Activated CD4-positive, alpha-beta memory T cell treated with anti-CD3 and anti-CD28 coated beads for 36 hours (primary cell): ENCODE data around the gene C4A. TPM values are rescaled to one million over a fixed set of nuclear protein-coding genes. Genes with fewer than 3 reads are reported as not detected.
"Not testable (repeated sequence)": the region's sequence is repeated elsewhere in the genome, so short reads cannot be mapped to it uniquely, and the experiment has no call there.

Source experiments
- CTCF ChIA-PET: fragments of 350-600 bp; sonication (Branson Sonifier 250); formaldehyde crosslinking; loops from one replicate; lab custom pipeline; 2021; ENCODE audit warnings: antibody characterized with exemption, inconsistent platforms; lab: Charles Lee
- POLR2A ChIA-PET: fragments of 350-600 bp; sonication (Branson Sonifier 250); formaldehyde crosslinking; loops from one replicate; lab custom pipeline; 2021; ENCODE audit warnings: antibody characterized with exemption; lab: Charles Lee
- DNase-seq: peaks from one replicate; pipeline ENCODE4 v3.0.0-alpha.2; 2020
- H3K27ac Mint-ChIP-seq: one replicate; pipeline ENCODE4 v1.8.0; 2021; ENCODE audit warnings: mixed read lengths
- H3K27me3 Mint-ChIP-seq: one replicate; pipeline ENCODE4 v1.8.0; 2021; ENCODE audit warnings: mixed read lengths
- H3K36me3 Mint-ChIP-seq: one replicate; pipeline ENCODE4 v1.8.0; 2021; ENCODE audit warnings: mixed read lengths
- H3K4me1 Mint-ChIP-seq: one replicate; pipeline ENCODE4 v1.8.0; 2021; ENCODE audit warnings: low read depth, mixed read lengths
- H3K4me3 Mint-ChIP-seq: one replicate; pipeline ENCODE4 v1.8.0; 2021; ENCODE audit warnings: mild to moderate bottlenecking, mixed read lengths
- H3K9me3 Mint-ChIP-seq: one replicate; pipeline ENCODE4 v1.8.0; 2021; ENCODE audit warnings: mixed read lengths
- intact Hi-C: fragments of 100-400 bp; cut with micrococcal nuclease; formaldehyde crosslinking; loops from one replicate; pipeline ENCODE4 v1.15.1; 2023
- total RNA-seq, 2 experiments: library from RNA; stranded (reverse); gene quantifications; one replicate each; pipeline ENCODE4 v1.2.3, GENCODE V29; 2021

Gene C4A
- total RNA-seq = 1 to 10 TPM; 4.5 to 4.8 TPM

- H3K4me3 Mint-ChIP-seq, POLR2A ChIA-PET, DNase-seq, H3K27me3 Mint-ChIP-seq, CTCF ChIA-PET, intact Hi-C loops, H3K36me3 Mint-ChIP-seq, H3K9me3 Mint-ChIP-seq, H3K27ac Mint-ChIP-seq, H3K4me1 Mint-ChIP-seq: not testable (repeated sequence)
Observed at GRCh38 chr6:31981744-31982143, at the start of gene C4A. Gene C4A, plus strand, starts transcription at chr6:31982057. Its CDS starts 51 bp downstream, at chr6:31982108.

GRCh38 chr6:31932137-31932536 lies 49.7 kb upstream of the C4A start:
- intact Hi-C loops, DNase-seq, H3K9me3 Mint-ChIP-seq, H3K4me1 Mint-ChIP-seq, CTCF ChIA-PET, H3K36me3 Mint-ChIP-seq, H3K27me3 Mint-ChIP-seq, POLR2A ChIA-PET, H3K27ac Mint-ChIP-seq, H3K4me3 Mint-ChIP-seq: not testable (repeated sequence)

- H3K27ac Mint-ChIP-seq = no peak overlapping the region
- CTCF ChIA-PET = no interaction called here
- intact Hi-C loops = no loop called here
- H3K27me3 Mint-ChIP-seq = peaks cover 2% of the 10 kb centered on the region
- H3K4me3 Mint-ChIP-seq = no peak overlapping the region
- POLR2A ChIA-PET = no interaction called here
- H3K9me3 Mint-ChIP-seq = no peaks in the 10 kb centered on the region
- no peaks in the 10 kb centered on the region for H3K4me1 Mint-ChIP-seq
- H3K36me3 Mint-ChIP-seq = no peaks in the 10 kb centered on the region
- DNase-seq = no peak
Observed at GRCh38 chr6:31933537-31933936, 48.3 kb upstream of the C4A start.

GRCh38 chr6:31935021-31935420 lies 46.8 kb upstream of the C4A start:
- Mint-ChIP-seq H3K27ac (no peak overlapping the region), H3K4me3 (no peak overlapping the region), H3K27me3 (peaks cover 2% of the 10 kb centered on the region), H3K9me3 (no peaks in the 10 kb centered on the region), H3K36me3 (no peaks in the 10 kb centered on the region), H3K4me1 (no peaks in the 10 kb centered on the region)
- ChIA-PET POLR2A (no interaction called here), CTCF (interaction anchor here (1.6 kb wide), 1 partner anchor 17 kb away, joined by 5 read pairs; no protein-coding TSS in a partner anchor)
- intact Hi-C loops = no loop called here
- no peak for DNase-seq

GRCh38 chr6:31935823-31936222 lies 46.0 kb upstream of the C4A start:
- intact Hi-C loops = no loop called here
- Mint-ChIP-seq H3K4me1 (no peaks in the 10 kb centered on the region), H3K36me3 (no peaks in the 10 kb centered on the region), H3K4me3 (no peak overlapping the region), H3K27me3 (peaks cover 2% of the 10 kb centered on the region), H3K9me3 (no peaks in the 10 kb centered on the region), H3K27ac (no peak overlapping the region)
- DNase-seq = no peak
- ChIA-PET POLR2A (no interaction called here), CTCF (interaction anchor here (1.6 kb wide), 1 partner anchor 16 kb away, joined by 5 read pairs; no protein-coding TSS in a partner anchor)

GRCh38 chr6:31940256-31940664 lies 41.6 kb upstream of the C4A start:
- ChIA-PET CTCF (interaction anchor here (1.4 to 2.2 kb wide), 3 partner anchors 12 to 170 kb away, joined by 3 to 7 read pairs (median 3); no protein-coding TSS in a partner anchor), POLR2A (no interaction called here)
- H3K9me3 Mint-ChIP-seq = no peaks in the 10 kb centered on the region
- intact Hi-C loops = no loop called here
- peaks cover 16% of the 10 kb centered on the region for H3K27me3 Mint-ChIP-seq
- H3K36me3 Mint-ChIP-seq = no peaks in the 10 kb centered on the region
- no peak for DNase-seq
- peaks cover 2% of the 10 kb centered on the region for H3K4me1 Mint-ChIP-seq
- no peak overlapping the region for H3K4me3 Mint-ChIP-seq
- H3K27ac Mint-ChIP-seq = no peak overlapping the region

- Mint-ChIP-seq H3K4me1 (peaks cover 8% of the 10 kb centered on the region), H3K36me3 (no peaks in the 10 kb centered on the region), H3K9me3 (no peaks in the 10 kb centered on the region), H3K27ac (no peak overlapping the region), H3K27me3 (peaks cover 16% of the 10 kb centered on the region), H3K4me3 (no peak overlapping the region)
- intact Hi-C loops = no loop called here
- no peak for DNase-seq
- CTCF ChIA-PET = interaction anchor here (1.9 kb wide), 1 partner anchor 9 kb away, joined by 5 read pairs; no protein-coding TSS in a partner anchor
- POLR2A ChIA-PET = no interaction called here
Observed at GRCh38 chr6:31943742-31944141, 38.1 kb upstream of the C4A start.

- Mint-ChIP-seq H3K9me3 (no peaks in the 10 kb centered on the region), H3K36me3 (no peaks in the 10 kb centered on the region), H3K27ac (no peak overlapping the region), H3K4me1 (peaks cover 8% of the 10 kb centered on the region), H3K4me3 (no peak overlapping the region), H3K27me3 (peaks cover 16% of the 10 kb centered on the region)
- CTCF ChIA-PET = interaction anchor here (1.1 kb wide), 1 partner anchor 102 kb away, joined by 3 read pairs; no protein-coding TSS in a partner anchor
- no peak for DNase-seq
- POLR2A ChIA-PET = no interaction called here
- intact Hi-C loops = no loop called here
Observed at GRCh38 chr6:31945154-31945506, 36.7 kb upstream of the C4A start.

- Mint-ChIP-seq H3K27ac (no peak within 1 kb of the TSS), H3K9me3 (no peaks in the 10 kb centered on the region), H3K4me3 (no peak within 1 kb of the TSS), H3K27me3 (peaks cover 16% of the 10 kb centered on the region), H3K4me1 (peaks cover 8% of the 10 kb centered on the region), H3K36me3 (no peaks in the 10 kb centered on the region)
- ChIA-PET POLR2A (no interaction called here), CTCF (interaction anchor here (1.1 kb wide), 1 partner anchor 102 kb away, joined by 3 read pairs; no protein-coding TSS in a partner anchor)
- intact Hi-C loops = no loop called here
- DNase-seq = peak; percentile 24
Observed at GRCh38 chr6:31945507-31946369, 36.1 kb upstream of the C4A start, which contains the start of gene CFB. Gene CFB, plus strand, starts transcription at chr6:31946095. Its CDS starts 127 bp downstream, at chr6:31946222.

GRCh38 chr6:31946370-31946885 lies 35.4 kb upstream of the C4A start:
- DNase-seq = no peak
- no peaks in the 10 kb centered on the region for H3K9me3 Mint-ChIP-seq
- ChIA-PET CTCF (interaction anchor here (1.1 kb wide), 1 partner anchor 101 kb away, joined by 3 read pairs; no protein-coding TSS in a partner anchor), POLR2A (no interaction called here)
- no peak overlapping the region for H3K27ac Mint-ChIP-seq
- peaks cover 16% of the 10 kb centered on the region for H3K27me3 Mint-ChIP-seq
- H3K4me1 Mint-ChIP-seq = peaks cover 8% of the 10 kb centered on the region
- no peaks in the 10 kb centered on the region for H3K36me3 Mint-ChIP-seq
- no peak overlapping the region for H3K4me3 Mint-ChIP-seq
- intact Hi-C loops = no loop called here

- no peaks in the 10 kb centered on the region for H3K36me3 Mint-ChIP-seq
- ChIA-PET POLR2A (no interaction called here), CTCF (no interaction called here)
- no peak overlapping the region for H3K27ac Mint-ChIP-seq
- no peak for DNase-seq
- peaks cover 8% of the 10 kb centered on the region for H3K4me1 Mint-ChIP-seq
- peaks cover 16% of the 10 kb centered on the region for H3K27me3 Mint-ChIP-seq
- intact Hi-C loops = no loop called here
- no peak overlapping the region for H3K4me3 Mint-ChIP-seq
- no peaks in the 10 kb centered on the region for H3K9me3 Mint-ChIP-seq
Observed at GRCh38 chr6:31947070-31947675, 34.7 kb upstream of the C4A start.

GRCh38 chr6:31947864-31948263 lies 34.0 kb upstream of the C4A start:
- intact Hi-C loops = no loop called here
- ChIA-PET CTCF (interaction anchor here (0.6 kb wide), 1 partner anchor 30 kb away, joined by 4 read pairs; no protein-coding TSS in a partner anchor), POLR2A (no interaction called here)
- H3K27ac Mint-ChIP-seq = no peak overlapping the region
- no peaks in the 10 kb centered on the region for H3K9me3 Mint-ChIP-seq
- peaks cover 2% of the 10 kb centered on the region for H3K36me3 Mint-ChIP-seq
- peaks cover 8% of the 10 kb centered on the region for H3K4me1 Mint-ChIP-seq
- no peak for DNase-seq
- H3K4me3 Mint-ChIP-seq = no peak overlapping the region
- H3K27me3 Mint-ChIP-seq = peaks cover 9% of the 10 kb centered on the region
